Measurements from ENCODE around the gene BBOF1.

The BBOF1 gene

GRCh38 chr14:74029136-74029535 lies 10.0 kb downstream of the BBOF1 start:
- no peak for DNase-seq (ENCODE audit: low read depth)

- DNase-seq (ENCODE audit: low read depth): no peak
Measured at GRCh38 chr14:74034572-74034971, 15.4 kb downstream of the BBOF1 start.

GRCh38 chr14:74035556-74035955 lies 16.4 kb downstream of the BBOF1 start:
- DNase-seq (ENCODE audit: low read depth): no peak

GRCh38 chr14:74038020-74038859 lies 19.1 kb downstream of the BBOF1 start:
- no peak for DNase-seq (ENCODE audit: low read depth)

GRCh38 chr14:74042296-74042695 lies 23.1 kb downstream of the BBOF1 start:
- no peak for DNase-seq (ENCODE audit: low read depth)

GRCh38 chr14:74045522-74045921 lies 26.4 kb downstream of the BBOF1 start:
- DNase-seq (ENCODE audit: low read depth): no peak

GRCh38 chr14:74048281-74048680 lies 29.1 kb downstream of the BBOF1 start:
- no peak for DNase-seq (ENCODE audit: low read depth)

GRCh38 chr14:74049876-74050495 lies 30.8 kb downstream of the BBOF1 start:
- DNase-seq (ENCODE audit: low read depth): no peak

- no peak for DNase-seq (ENCODE audit: low read depth)
Measured at GRCh38 chr14:74062809-74063150, 43.6 kb downstream of the BBOF1 start.

- DNase-seq (ENCODE audit: low read depth): no peak
Measured at GRCh38 chr14:74064426-74064825, 45.3 kb downstream of the BBOF1 start.

GRCh38 chr14:74064883-74065282 lies 45.7 kb downstream of the BBOF1 start:
- no peak for DNase-seq (ENCODE audit: low read depth)

GRCh38 chr14:74065746-74066575 lies 46.8 kb downstream of the BBOF1 start:
- DNase-seq (ENCODE audit: low read depth): no peak

GRCh38 chr14:74077401-74077800 lies 58.3 kb downstream of the BBOF1 start:
- no peak for DNase-seq (ENCODE audit: low read depth)

- DNase-seq (ENCODE audit: low read depth): no peak
Measured at GRCh38 chr14:74080820-74081460, 61.8 kb downstream of the BBOF1 start.

GRCh38 chr14:74081491-74081890 lies 62.3 kb downstream of the BBOF1 start:
- no peak for DNase-seq (ENCODE audit: low read depth)

GRCh38 chr14:74083161-74083560 lies 64.0 kb downstream of the BBOF1 start:
- DNase-seq (ENCODE audit: low read depth): no peak

GRCh38 chr14:74083784-74084276 lies 64.7 kb downstream of the BBOF1 start:
- DNase-seq (ENCODE audit: low read depth): no peak

GRCh38 chr14:74084277-74085046 lies 65.3 kb downstream of the BBOF1 start, which contains the start of the genes ALDH6A1 and LIN52:
Gene ALDH6A1, minus strand, starts transcription at chr14:74084453. Its CDS starts 59 bp downstream, at chr14:74084394.
Gene LIN52, plus strand, starts transcription at chr14:74084956. Its CDS starts 19 bp downstream, at chr14:74084975.
- peak; percentile 99 for DNase-seq (ENCODE audit: low read depth)

- DNase-seq (ENCODE audit: low read depth): no peak
Measured at GRCh38 chr14:74085047-74085637, 66.0 kb downstream of the BBOF1 start.

GRCh38 chr14:74085828-74086227 lies 66.7 kb downstream of the BBOF1 start:
- DNase-seq (ENCODE audit: low read depth): no peak
